ENCODE results near the gene TCF3.

DNA sequence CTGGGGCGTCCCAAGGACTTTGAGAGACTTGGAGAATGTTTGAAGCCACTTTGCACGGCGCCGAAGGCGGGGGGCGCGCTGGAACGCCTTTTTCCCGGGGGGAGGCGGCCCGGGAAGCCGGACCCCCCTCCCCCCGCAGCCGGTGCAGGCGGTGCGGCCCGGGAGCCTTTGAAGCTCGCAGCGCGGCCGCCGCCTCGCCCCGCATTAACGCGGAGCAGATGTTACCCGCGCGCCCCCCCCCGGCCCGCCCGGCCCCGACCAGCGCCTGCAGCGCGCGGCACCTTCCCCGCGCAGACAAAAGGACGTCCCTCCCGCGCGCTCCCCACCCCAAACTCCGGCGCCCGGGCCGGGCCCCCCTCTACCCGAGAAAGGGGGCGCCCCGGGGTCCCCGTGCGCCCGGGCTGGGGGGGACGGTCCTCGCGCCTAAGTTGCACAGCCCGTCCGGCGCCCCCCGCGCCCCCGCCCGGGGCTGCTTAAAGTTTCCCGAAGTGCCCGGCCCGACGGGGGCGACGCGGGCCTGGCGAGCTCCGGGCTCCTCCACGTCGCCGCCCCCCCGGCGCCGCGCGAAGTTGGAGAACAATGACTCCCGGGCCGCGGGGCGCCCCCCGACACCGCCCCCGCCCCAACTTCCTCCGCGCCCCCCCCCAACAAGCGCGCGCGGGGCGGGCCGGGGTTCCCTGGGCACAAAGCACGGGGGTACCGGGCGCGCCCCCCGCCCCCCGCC is 685 bp downstream of the TCF3 start:
- TF ChIP-seq, protein P1, sequence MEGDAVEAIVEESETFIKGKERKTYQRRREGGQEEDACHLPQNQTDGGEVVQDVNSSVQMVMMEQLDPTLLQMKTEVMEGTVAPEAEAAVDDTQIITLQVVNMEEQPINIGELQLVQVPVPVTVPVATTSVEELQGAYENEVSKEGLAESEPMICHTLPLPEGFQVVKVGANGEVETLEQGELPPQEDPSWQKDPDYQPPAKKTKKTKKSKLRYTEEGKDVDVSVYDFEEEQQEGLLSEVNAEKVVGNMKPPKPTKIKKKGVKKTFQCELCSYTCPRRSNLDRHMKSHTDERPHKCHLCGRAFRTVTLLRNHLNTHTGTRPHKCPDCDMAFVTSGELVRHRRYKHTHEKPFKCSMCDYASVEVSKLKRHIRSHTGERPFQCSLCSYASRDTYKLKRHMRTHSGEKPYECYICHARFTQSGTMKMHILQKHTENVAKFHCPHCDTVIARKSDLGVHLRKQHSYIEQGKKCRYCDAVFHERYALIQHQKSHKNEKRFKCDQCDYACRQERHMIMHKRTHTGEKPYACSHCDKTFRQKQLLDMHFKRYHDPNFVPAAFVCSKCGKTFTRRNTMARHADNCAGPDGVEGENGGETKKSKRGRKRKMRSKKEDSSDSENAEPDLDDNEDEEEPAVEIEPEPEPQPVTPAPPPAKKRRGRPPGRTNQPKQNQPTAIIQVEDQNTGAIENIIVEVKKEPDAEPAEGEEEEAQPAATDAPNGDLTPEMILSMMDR (conservative IDR thresholded peaks at IDR 0.05 in 1 of 2, IDR thresholded peaks at IDR 0.05 in 1 of 2; ENCODE audit: low read depth in 1 of 2, low read length in 2 of 2) = no peak
- no peak for TF ChIP-seq EZH2 (IDR thresholded peaks at IDR 0.05; ENCODE audit: low read length, missing control alignments)
